NCI-H187 treated with DMSO at 0.1 percent for 48 hours (cell line): ENCODE data around the gene ANKRD11.
"Not testable (repeated sequence)": the region's sequence is repeated elsewhere in the genome, so short reads cannot be mapped to it uniquely, and the experiment has no call there.

Source experiments
- DNase-seq: peaks from one replicate; lab custom pipeline; 2025; lab: John Stamatoyannopoulos, UW

The ANKRD11 gene

DNA sequence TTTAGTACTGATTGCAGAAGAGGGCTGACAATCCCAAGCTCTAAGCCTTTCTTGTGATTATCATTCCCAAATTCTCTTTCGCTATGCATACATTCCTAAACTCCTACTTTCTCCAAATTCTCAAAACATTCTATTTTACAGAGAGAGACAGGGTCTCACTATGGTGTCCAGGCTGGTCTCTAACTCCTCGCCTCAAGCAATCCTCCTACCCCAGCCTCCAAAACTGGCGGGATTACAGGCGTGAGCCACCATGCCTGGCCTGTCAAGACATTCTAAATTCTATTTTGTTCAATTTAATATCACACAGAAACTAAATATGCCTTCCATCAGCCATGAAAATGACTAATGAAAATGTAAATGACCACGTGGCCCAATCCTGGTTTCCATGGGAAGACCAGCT, 39.8 kb downstream of the ANKRD11 start:
- no peak for DNase-seq

DNA sequence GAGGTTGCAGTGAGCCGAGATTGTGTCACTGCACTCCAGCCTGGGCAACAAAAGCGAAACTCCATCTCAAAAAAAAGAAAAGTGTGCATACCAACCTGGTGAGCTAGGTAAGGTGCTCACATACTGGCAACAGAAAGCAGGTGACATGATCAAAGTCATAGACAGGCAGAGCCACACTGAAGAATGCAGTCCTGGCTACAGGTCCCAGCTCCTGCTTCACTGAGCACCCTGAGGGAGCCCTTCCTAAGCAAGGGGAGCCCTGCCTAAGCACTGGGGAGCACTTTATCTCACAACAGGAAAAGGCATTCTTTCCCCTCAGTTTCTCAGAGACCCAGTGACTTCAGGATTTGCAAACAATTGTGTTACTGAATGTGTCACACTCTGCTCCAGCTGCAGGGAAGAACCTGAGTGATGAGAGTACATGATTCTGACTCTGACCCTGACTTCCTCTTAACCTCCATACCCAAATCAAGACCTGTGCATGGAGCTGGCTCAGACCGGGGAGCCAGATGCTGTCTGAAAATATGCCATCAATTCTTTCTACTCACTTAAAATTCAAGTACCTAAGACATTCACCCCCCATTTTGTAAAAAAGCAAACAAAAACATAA, 40.5 kb downstream of the ANKRD11 start:
- no peak for DNase-seq

- DNase-seq = no peak
These were observed 41.7 kb downstream of the ANKRD11 start for GRCh38 chr16:89448656-89449055.

- no peak for DNase-seq
These were observed 43.4 kb downstream of the ANKRD11 start for GRCh38 chr16:89446975-89447293.

DNA sequence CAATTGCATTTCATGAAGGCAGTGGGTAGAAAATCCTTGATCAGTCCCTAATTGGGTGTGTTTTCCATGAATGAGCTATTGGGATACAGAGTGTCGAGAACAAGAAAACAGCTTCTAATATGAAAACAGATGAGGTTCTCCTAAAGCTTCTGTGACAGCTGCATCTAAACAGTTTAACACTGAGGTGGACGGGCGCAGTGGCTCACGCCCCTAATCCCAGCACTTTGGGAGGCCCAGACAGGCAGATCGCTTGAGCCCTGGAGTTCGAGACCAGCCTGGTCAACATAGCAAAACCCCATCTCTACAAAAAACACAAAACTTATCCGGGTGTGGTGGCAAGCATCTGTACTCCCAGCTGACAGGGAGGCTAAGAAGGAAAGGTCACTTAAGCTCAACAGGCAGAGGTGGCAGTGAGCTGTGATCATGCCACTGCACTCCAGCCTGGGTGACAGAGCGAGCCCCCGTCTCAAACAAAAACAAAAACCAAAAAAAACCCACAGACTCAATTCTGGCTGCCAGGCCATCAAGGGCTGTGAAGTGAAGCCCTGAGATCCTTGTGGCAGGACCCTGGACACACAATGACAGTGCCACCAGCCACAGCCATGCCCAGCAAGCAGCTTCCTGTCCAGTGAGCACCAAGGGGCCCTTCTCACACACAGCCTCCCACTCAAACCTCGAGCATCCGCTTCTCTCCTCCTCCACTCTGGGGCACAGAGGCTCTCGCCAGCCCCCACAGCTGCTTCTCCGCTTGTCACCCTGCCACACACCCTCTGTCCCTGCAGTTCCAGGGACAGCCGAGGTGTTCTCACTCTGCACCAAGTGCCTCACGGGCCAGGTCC, 44.0 kb downstream of the ANKRD11 start:
- DNase-seq = no peak

DNA sequence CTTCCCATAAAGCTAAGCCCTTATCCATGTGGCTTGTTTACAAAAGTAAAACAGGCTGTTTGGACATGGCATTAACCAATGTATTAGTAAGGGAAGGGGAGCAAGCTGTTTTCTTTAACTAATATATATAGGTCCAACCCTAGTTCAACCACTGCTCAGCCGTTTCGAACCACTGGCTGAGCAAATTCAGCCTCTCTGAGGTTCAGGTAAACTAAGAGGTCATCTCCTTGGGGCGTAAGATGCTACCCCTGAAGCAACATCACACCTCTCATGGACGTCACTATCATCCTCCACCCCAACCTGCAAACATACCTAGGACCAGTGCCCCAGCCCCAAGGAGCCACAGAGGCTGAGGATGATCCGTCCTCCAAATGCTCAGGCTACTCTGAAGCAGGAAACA, 45.2 kb downstream of the ANKRD11 start:
- no peak for DNase-seq

GRCh38 chr16:89444728-89445127, 45.6 kb downstream of the ANKRD11 start:
- no peak for DNase-seq

DNA sequence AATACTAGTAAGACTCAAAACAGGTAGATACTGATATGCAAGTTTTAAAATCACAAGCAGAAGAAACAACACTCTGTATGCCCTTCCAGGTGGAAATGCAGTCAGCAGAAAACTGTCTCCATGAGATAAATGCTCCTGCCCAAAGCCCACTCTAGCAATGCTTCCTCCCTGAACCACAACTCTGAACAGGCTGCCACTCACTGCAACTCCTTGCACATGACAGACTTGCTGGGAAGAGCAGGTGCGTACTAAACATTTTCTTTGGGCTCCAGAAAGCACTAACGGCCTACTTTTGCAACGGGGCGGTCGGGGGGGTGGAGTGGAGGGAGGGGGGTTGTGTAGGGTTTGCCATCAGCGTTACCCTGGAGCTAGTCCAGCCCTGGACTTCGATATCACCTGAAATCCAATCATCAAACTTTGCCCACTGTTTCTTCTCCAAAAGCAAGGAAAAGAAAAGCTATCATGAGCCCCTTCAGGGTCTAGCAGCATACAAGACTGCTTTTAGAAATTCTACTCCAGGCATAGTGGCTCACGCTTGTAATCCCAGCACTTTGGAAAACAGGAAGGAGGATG, 46.1 kb downstream of the ANKRD11 start:
- DNase-seq = no peak

DNA sequence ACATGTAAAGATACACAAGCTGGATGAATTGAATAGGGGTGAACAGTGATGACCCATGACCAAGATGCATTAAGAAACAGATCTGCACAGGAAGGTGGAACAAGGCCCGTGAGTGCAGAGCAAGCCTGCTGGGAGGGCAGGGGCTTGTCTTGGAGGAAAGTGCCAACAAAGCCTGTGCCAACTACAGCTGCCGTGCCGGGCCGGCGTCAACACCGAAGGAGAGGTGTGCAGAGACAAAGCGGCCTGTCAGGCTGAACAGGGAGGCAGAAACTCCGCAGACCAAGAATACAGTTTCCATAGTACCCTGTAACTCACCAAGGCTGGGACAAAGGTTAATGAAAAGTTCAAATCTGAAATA, 46.7 kb downstream of the ANKRD11 start:
- DNase-seq = no peak

DNA sequence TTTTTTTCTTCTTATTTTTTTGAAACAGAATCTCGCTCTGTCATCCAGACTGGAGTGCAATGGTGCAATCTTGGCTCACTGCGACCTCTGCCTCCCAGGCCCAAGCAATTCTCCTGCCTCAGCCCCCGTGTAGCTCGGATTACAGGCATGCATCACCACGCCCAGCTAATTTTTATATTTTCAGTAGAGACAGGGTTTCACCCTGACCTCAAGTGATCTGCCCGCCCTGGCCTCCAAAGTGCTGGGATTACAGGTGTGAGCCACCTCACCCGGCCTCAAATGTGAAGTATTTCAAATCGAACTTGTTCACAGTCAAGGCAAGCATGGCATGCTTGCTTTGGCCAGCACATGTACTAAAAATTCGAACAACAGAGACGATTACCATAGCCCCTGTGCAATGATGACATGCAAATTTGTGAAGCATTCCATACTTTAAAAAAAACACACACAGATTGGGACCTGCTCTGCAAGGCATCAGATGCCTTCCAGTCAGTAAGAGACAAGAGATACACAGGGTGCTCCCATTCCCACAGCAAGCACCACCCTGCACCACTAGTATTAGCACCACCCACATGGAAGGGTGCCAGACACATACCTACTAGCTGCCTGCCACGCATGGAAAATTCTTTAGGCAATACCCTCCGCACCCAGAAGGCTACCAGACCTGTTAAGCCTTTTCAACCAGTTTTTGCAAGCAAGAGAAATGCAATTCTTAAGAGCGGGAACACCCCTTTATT, 47.2 kb downstream of the ANKRD11 start:
- DNase-seq = no peak

DNA sequence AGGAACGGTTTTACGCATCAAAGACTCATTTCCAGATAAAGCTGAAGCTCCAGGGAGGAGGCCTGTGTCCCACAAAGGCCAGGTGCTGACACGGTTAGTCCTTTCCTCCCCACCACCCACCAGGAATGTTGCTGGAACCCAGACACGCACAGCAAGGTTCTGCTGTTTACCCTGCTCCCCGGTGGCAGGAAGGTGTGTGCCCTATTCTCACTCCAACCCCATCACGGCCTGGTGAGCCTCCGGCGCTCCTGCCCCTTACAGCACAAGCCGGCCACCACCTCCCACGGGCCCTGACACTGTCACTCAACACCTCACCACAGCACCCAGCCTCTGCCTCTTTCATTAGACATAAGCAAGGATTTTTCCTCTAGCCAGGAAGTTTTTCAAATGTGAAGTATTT, 47.8 kb downstream of the ANKRD11 start:
- DNase-seq = no peak

- DNase-seq = no peak
These were observed 50.7 kb downstream of the ANKRD11 start for GRCh38 chr16:89439659-89440058.

- no peak for DNase-seq
These were observed 52.4 kb downstream of the ANKRD11 start for GRCh38 chr16:89437991-89438390.

GRCh38 chr16:89437251-89437987, 52.9 kb downstream of the ANKRD11 start:
- DNase-seq = no peak

DNA sequence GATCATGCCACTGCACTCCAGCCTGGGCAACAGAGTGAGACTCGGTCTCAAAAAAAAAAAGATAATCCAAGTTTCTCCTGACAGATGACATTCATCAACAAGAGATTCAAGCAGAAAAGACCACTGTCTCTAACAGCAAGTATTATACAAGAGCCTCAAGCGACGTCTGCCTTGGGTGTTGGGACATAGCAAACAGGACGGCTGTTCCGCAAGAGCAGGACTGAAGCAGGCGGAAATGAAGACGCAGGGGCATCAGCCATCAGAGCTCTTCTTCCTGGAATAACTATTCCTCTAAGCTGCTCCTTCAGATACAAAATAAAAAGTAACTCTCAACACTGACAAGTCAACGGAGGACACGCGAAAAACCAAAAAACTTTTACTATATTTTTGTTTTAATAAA, 54.0 kb downstream of the ANKRD11 start:
- DNase-seq = no peak

- not testable (repeated sequence) for DNase-seq
These were observed 55.3 kb downstream of the ANKRD11 start for GRCh38 chr16:89435059-89435458.

DNA sequence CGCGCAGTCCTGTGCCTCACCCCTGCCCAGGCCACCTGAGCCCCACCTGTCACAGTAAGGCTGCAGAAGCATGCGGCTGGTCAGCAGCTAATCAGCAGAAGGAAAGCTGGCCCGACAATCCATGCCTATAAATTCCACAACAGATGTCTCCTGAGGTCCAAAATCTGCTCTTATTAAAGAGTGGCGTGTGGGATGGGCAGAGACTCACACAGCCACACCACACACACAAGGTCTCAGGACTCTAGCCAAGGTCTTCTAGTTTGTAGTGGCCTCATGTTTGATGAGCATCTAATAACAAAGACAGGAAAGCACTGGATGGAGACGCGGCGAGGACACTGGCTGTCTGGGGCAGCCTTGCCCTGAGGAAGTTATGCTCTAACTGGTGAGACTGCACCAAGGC, 55.9 kb downstream of the ANKRD11 start:
- DNase-seq = no peak

DNA sequence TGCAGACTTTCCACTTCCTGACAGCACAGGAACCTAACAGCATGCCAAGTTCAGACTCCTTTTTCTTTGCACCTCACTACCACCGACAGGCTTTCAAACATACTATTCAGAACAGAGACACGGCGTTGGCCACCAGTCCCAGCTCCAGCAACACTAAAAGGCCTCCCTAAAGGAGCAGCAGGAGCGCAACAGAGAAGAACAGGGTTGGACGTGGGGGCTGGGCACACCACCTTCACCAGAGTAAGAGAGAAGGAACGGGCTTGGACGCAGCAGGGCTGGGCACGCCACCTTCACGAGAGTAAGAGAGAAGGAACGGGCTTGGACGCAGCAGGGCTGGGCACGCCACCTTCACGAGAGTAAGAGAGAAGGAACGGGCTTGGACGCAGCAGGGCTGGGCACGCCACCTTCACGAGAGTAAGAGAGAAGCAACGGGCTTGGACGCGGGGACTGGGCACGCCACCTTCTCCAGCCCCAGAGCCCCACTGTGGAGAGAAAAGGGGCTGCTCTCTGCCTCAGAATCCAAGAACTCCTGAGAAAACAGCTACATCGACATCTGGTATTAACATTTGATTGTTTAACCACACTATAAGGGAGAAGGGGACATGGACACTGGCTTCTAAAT, 56.9 kb downstream of the ANKRD11 start:
- not testable (repeated sequence) for DNase-seq

DNA sequence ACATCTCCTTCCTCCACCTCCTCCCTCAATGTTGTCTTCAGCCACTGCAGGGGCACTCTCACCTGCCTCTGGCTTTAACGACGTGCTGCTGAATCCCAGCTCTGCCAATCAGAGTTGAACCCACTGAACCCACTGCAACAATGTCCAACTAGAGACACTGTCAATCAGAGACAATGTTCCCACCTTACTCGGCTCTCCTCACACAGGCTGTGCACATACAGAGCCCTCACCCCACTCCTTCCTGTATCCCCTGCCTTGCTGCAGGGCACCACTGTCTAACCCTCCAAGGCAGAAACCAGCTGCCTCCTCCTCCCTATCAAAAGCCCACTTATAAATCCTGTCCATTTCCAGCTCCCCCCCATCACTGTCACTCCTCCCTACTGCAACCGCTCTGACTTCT, 58.7 kb downstream of the ANKRD11 start:
- DNase-seq = no peak

GRCh38 chr16:89431158-89431584, 59.2 kb downstream of the ANKRD11 start:
- no peak for DNase-seq

GRCh38 chr16:89430436-89431157, 59.8 kb downstream of the ANKRD11 start:
- DNase-seq = no peak
